HTERT RPE-1 (cell line): ENCODE data around the gene POLR2M.

Experiments used
- in situ Hi-C: fragments of 300-500 bp; cut with MboI; formaldehyde crosslinking; loops from 4 replicates; pipeline ENCODE4 v1.14.3; 2020; ENCODE audit warnings: low sequenced_read_pairs

The POLR2M gene

DNA sequence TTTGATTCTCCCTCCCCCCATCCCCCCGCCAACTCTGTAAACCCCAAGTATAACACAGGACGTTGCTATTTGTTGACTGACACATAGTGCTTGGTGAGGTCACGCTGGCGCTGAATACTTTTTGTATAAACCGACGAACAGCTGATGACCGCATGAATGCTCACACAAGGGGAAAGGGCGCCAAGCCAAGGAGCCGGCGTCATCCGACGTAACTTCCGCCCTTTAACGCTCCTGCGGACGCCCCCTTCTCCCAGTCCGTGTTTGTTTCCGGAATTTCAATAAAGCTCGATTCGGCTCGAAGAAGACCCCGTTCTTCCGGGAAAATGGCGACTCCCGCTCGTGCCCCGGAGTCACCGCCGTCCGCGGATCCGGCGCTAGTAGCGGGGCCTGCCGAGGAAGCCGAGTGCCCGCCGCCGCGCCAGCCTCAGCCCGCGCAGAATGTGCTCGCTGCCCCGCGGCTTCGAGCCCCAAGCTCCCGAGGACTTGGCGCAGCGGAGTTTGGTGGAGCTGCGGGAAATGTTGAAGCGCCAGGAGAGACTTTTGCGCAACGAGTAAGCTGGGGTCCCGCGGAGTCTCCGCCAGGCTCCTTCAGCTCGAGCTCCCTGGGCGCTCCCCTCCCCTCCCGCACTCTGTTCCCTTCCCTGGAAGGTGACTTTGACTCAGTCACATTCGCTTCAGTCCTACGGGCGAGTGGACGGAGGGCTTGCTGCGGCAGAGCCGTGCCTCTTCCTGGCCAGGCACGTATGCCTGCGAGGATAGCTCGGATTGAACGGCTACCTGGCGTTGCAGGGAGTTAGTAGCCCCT is at the start of gene POLR2M:
POLR2M (plus strand) TSS at position 310 of the 805 bp plus-strand sequence; CDS start at position 439, 129 bp downstream.
- in situ Hi-C loops, result no loop called here

DNA sequence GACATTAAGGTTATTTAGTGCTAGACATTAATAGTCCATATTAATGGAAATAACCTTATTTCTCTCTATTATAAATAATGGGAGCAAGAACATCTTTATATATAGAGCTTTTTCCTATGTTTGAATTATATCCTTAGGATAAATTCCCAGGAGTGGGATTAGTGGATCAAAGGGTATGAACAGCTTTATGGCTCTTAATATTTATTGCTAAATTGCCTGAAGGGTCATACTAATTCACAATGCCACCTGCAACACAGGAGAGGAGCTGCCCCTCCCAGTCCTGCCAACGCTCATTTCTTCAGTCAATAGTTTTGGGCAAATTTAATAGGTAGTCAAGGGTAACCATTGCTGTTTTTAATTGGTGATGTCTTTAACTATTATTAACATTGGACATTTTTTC is 48.9 kb upstream of the POLR2M start:
- in situ Hi-C loops, result no loop called here

- in situ Hi-C loops, result no loop called here
Measured at GRCh38 chr15:57662091-57662744, 44.3 kb upstream of the POLR2M start.

GRCh38 chr15:57662802-57663201 is 43.7 kb upstream of the POLR2M start:
- in situ Hi-C loops, result no loop called here

DNA sequence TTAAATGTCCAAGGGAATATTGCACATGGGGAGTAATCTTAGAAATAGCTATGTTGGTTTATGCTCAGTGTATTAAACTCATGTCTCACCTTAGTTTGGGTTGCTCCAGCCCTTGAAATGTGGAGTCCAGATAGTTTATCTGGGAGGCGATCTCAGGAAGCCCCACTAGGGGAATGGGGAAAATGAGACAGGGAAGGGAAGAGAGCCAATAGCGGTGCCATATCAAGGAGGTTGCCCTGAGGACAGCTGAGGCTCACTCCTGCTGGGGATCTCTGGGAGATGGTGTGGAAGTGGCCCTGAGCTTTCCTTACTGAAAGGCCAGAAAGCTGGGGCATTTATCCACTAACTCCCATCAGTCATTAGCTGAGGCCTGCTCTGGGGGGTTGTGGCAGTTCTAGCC is 43.3 kb upstream of the POLR2M start:
- in situ Hi-C loops, result no loop called here

DNA sequence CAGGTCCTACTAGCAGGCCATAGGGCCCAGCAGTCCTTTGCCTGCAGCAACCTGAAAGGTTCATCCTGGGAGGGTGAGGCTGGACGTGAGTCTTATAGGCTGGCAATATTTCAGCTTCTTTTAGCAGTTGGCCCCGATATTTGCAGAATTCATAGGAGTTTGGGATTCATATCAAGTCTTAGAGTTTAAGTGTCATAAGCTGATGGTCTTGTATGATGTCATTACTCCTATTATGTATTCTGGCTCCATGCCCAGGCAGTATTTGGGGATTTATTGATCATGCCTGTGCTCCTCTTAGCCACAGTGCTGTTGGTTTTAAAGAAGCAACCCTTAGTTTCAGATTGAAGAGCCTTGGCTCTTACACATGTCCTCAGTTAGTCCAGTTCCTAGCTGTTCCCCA is 41.3 kb upstream of the POLR2M start:
- in situ Hi-C loops, result no loop called here

GRCh38 chr15:57665939-57666338 is 40.6 kb upstream of the POLR2M start:
- in situ Hi-C loops, result no loop called here

DNA sequence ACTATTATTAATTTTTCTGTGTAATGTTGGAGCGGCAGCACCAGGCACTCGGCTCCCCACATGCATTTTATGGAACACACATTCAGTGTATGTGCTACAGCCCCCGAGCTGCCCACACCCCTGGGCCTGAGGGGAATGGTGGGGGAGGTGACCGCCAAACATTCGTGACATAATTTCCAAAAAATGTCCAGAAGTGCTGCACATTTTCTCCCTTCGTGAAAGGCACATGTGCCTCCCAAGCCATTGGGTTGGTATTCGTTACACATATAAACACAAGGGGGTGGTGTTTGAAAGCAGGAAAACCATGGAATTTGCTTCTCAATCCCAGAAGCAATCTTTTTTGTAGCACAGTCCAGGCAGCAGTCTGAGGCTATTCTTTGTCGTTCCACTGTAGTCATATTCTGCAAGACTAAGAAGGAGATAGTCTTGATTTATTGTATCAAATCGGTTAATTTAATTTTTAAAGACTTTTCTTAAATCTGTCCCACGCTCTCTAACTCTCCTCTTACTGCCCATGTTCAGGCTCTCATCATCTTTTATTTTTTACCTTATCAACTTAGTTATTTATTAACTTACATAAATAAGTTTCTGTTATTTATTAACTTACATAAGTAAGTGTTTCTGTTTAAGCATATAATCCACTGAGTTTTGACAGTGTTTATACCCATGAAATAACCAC is 39.2 kb upstream of the POLR2M start:
- in situ Hi-C loops, result no loop called here

DNA sequence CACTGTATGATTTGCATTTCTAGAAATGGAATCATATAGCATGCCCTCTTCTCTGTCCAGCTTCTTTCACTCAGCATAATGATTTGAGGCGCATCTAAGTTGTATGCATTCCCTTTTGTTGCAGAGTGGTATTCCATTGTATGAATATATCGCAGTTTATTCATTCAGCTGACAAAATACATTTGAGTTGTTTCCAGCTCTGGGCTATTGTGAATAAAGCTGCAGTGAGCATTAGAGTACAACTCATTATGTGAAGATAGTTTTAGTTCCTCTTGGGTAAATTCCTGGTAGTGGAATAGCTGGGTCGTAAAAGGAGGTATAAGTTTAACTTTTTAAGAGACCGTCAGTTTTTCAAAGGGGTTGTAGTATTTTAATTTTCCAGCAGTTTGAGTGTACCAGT is 38.5 kb upstream of the POLR2M start:
- in situ Hi-C loops, result no loop called here

DNA sequence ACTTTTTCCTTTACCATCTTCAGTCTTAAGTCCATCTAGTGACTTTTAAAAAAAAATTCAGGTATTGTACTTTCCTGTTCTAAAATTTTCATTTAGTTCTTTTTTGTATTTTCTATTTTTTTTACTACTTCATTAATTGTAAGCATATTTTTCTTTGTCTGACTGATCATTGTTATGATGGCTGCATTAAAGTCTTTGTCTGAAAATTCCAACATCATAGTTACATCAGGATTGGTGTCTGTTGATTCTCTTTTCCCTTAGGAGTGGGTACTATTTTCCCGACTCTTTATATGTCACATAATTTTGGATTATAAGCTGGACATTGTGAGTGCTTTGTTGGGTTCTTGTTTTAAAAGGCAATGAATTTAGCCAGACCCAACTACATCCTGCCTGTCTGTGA is 34.9 kb upstream of the POLR2M start:
- in situ Hi-C loops, result no loop called here

DNA sequence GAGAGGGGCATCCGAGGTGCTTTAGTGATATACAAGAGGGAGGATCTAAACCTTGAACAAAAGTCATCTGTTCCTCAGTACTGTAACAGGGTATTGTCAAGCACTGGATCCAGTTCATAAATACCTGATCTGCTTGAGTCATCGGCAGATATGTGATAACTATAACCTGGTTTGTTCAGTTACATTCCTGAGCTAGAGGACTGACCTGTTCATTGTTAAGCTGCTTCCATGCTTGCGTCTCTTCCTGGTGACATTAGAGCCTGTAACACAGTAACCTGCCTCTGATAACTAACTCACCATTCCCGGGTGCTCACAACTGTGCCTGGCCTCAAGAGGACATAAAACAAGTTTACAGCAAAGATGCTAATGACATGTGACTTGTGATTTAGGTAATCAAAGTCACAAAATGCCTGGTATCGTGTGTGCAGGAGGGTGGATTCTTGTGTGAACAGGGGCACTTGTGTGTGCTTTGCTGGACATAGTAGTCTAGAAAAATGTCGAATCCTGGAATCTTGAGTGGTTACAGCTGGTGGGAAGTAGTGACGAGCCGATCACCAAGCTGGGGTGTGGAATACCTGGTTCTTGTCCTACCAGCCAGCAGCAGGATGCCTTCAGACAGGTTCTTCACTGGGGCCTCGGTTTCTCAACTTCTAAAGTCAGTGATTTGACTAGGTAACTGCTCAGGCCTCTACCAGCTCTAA is 30.9 kb upstream of the POLR2M start:
- in situ Hi-C loops, result no loop called here

- in situ Hi-C loops, result no loop called here
Measured at GRCh38 chr15:57676585-57676984, 29.9 kb upstream of the POLR2M start.

DNA sequence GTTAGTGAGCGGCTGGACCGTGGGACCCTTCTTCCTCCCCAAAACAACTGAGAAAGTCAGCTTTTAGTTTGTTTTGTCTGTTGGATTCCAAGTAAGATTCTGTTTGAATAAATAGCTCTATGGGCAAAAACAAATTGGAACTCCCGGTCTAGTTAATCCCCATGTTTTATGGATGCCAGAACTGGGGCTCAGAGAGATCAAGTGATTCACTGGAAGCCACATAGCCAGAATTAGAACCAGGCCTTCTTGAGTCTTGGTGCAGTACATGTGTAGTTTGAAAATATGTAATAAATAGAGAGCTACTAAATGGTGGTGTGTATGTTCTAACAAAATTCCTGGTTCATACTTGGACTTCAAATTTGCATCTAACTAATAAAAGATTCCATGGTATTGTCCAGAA is 29.3 kb upstream of the POLR2M start:
- in situ Hi-C loops, result no loop called here

DNA sequence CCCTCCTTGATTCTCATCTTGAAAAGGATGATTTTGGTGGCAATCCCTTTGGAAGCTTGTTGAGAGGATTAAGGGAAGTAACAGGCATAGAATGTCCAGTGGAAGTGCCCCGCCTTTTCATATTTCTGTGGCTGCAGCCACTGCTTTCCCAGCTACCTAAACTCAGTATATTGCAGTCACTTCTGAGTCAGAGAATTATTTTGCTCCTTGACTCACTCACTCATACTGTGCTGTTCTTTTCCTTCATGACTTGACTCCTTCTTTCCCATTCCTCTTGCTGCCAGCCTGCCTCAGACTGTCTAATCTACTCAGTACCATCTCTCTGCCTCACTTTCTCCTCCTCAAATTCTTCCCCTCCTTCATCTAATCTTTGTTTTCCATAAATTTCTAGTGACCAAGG is 26.5 kb upstream of the POLR2M start:
- in situ Hi-C loops, result no loop called here

DNA sequence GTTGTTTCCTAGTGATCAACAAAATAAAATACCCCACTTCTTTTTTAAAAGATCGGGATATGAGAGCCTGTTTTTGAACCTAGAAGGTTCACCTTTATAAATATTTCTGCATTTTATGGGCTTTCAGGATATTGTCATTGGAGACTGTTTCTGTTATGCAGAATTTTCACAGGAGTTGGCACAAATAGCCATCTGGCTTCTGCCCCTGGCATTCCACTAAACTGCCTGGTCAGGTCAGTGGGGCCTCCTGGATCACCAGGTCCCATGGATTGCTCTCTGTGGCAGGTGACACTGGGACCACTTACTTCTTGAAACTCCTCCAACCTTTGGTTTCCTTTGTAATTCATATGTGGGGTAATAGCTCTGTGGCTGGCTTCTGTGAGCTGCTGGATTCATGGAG is 25.5 kb upstream of the POLR2M start:
- in situ Hi-C loops, result no loop called here

DNA sequence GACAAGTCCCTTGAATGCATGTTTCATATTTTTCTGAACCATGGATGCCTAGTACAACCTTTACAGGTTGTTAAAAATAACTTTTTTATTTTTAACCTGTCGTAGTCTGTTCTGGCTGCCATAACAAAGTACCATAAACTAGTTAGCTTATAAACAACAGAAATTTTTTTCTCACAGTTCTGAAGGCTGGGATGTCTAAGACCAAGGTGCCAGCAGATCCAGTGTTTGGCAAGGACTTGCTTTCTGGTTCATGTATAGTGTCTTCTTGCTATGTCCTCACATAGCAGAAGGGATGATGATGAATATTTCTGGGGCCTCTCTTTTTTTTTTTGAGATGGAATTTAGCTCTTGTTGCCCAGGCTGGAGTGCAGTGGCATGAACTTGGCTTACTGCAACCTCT is 23.0 kb upstream of the POLR2M start:
- in situ Hi-C loops, result no loop called here

GRCh38 chr15:57684491-57685151 is 21.9 kb upstream of the POLR2M start:
- in situ Hi-C loops, result no loop called here

DNA sequence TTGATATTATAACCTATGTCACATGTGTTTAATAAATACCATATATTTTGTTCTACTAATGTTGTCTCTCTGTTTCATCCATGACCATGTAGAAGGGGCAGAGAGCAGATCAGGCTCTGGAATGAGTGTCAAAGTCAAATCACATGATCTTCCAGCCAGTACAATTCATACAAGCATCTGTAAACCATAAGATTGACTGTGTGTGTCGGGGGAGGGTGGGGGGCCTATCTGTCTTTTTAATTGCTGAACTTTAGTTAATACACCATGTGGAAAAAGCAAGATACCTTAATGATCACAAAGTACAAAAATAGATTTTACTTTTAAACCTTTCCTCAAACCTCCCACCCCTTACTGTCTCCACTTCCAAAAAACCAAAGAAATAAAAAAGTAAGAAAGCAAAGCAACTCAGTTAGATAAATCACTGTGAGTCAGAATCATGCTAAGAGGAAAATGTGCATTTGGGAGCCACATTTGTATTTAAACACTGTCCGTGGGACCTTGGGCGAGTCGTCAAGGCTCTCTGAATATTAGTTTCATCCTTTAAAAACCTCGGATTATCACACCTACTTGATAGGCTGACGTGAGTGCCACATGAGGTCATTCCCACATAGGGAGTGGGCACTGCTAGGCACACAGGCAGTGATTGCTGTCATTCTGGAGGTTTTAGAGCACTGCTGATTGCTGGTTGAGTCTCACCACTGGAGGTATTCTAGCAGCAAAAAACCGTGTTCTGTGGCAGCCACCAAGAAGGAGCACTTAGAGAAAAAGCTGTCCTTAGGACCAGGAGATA is 21.0 kb upstream of the POLR2M start:
- in situ Hi-C loops, result no loop called here

DNA sequence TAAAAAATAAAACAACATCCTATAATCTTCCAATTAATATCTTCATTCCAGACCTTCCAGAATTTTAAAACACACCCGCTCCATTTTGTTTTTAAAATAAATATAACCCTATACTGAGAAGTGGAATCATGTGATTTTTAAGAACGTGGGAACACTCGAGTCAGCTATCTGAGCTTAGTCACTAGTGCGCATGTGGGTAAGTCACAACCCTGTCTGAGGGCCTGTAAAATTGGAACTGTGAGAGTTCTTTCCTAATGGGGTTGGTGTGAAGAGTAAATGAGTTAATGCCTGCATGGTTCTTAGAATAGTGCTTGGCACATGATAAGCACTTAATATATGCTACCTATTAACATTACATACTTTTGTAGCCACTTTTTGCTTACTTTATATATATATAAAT is 19.9 kb upstream of the POLR2M start:
- in situ Hi-C loops, result no loop called here

GRCh38 chr15:57690341-57690966 is 16.1 kb upstream of the POLR2M start:
- in situ Hi-C loops, result no loop called here
